ENCODE data around the gene B4GAT1. TPM values are rescaled to one million over a fixed set of nuclear protein-coding genes. Genes with fewer than 3 reads are reported as not detected.
"Not testable (repeated sequence)": the region's sequence is repeated elsewhere in the genome, so short reads cannot be mapped to it uniquely, and the experiment has no call there.

Gene B4GAT1
- total RNA-seq, 2 donors from 2014 or later, result 16.5 to 20.0 TPM

DNA sequence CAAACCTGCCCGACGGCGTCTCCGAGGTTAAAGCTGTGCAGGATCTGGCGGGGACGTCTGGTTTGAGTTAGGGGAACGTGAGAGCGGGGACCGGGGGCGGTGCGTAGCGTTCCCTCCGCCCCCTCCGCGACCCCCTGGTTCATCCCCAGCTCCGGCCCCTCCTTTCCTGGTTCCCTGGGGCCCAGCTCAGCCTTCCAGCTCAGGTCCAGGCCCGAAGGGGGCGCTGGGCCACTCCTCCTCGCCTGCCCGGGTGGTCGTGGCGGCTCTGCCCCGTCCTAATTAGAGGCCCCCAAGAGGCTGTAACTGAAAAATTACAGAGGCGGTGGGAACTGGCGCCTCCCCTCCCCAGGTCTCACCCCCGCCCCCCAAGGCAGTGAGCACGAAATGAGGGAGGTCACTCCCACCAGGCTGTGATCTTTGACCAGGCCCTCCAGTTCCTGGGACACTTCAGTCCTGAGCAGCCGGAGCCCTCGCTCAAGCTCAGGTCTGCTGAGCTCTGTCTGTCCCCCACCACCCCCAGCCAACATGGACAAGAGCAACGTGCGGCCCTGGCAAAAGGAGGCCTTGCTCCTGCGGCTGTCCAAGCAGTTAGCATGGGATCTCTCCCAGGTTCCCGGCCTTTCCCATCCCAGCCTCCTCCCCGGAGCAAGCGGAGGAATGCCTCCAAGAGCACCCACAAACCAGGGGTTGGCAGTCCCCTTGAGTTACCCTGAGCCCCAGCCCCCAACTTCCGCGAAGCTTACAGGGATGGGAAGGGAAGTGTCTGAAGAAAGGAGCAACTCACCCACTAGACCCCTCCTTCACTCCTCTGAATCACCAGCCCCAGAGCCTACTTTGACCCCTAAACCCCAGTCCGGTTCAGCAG lies 33.9 kb downstream of the B4GAT1 start:
- peak; percentile 81 for DNase-seq (ENCODE audit: low spot score)
- intact Hi-C loops (cut with DNase I), result no loop called here

DNA sequence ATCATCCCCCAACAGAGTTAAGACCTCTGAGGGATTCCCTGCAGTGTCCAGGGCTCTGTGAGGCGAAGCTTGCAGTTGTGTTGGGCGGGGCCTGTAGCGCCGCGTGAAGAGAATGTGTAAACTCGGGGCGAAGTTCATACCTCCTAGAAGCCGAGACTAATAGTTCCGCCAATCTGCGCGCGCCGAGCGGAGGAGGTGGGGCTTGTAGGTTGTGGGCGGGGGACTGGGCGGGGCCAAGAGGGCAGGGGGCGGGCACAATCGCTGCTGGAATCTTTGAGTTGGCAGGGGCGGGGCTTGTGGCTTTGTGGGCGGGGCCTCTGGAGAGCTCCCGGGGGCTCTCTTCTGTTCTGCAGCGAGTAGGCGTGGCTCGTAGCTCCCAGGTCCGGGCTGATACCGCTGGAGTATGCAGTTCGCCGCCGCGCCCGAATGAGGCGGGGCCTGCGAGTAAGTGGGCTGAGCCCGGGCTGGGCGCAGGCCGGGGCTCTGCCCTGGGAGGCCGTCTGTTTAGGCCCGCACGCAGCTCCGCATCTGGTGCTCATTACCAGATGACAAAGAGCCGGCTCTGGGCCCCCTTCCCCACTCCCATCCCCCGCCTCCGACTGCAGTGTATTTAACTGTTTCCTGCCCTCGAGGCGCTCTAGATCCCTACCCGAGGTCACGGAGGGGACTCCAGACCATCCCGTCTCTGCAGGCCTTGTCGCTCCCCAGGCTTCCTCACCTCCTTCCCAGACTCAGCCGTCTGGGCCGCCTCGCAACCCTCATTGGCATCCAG lies 34.7 kb downstream of the B4GAT1 start:
- intact Hi-C loops (cut with DNase I), result no loop called here
- peak; percentile 100 for DNase-seq (ENCODE audit: low spot score)

DNA sequence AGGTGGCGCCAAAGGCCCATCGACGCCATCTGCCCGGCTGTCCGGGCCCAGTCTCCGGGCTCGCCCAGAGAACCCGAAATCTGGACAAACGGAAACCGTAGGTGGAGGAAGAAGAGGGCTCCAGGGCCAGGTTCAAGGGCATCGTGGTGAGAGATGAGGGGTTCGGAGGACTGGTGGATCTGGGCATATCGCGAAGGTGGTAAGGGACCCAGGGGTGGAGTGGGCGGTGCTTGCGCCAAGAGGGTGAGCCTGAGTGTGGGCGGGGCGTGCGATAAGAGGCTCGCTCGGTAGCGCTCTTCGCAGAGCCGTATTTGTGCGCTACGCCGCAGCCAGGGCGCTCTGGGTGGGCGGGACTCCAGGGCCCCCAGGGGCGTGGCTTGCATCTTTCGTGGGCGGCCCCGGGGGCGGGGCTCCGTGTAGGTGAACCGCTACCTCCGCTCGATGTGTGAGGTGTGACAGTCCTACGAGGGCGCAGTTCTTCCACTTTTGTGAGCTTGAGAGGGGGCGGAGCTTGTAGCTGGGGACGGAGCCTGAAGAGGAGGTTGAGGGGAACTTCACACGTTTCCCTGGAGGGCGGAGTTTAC lies 35.4 kb downstream of the B4GAT1 start:
- intact Hi-C loops (cut with DNase I), result no loop called here
- peak; percentile 97 for DNase-seq (ENCODE audit: low spot score)

DNA sequence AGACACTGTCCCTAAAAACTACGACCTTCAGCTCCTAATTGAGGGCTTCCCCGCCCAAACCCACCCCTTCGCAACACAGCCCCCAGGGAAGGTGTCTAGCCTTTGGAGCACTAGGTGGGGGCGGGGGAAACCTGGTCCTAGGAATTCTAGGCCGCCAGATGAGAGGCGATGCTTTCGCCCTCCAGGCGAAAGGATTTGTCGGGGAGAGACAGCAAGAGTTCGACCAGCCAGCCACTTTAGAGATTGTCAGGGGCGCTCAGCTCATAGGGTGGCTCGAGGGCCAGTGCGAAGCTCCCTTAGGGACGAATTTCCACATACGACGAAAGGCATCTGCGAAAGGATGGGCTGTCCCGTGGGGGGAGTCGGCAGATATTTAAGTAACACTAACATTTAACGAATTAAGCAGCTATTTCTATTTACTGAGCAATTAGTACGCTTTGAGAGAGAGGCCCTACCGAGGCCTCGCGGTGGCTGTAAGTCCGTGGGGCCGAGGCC lies 35.9 kb downstream of the B4GAT1 start:
- intact Hi-C loops (cut with DNase I), result no loop called here
- DNase-seq (ENCODE audit: low spot score), result no peak

DNA sequence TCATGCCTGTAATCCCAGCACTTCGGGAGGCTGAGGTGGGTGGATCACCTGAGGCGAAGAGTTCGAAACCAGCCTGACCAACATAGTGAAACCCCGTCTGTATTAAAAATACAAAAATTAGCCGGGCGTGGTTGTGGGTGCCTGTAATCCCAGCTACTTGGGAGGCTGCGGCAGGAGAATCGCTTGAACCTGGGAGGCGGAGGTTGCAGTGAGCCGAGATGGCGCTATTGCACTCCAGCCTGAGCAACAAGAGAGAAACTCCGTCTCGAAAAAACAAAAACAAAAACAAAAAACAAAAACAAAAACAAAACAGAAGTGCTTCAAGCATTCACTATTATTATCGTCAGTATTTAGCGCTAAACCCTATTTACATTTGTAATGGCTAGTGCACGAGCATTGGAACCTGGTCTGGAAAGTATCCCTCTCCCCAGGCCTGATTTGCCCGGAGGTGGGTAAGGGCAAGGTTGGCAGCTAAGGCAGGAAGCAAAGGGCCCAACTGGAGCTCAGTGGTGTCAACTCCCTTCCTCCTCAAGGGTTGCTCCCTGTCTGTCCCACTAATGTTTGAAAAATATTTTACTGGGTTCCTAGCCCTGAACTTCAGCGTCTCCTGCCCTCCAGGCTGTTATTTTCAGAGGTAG lies 36.5 kb downstream of the B4GAT1 start:
- DNase-seq (ENCODE audit: low spot score); intact Hi-C loops (cut with DNase I): not testable (repeated sequence)

DNA sequence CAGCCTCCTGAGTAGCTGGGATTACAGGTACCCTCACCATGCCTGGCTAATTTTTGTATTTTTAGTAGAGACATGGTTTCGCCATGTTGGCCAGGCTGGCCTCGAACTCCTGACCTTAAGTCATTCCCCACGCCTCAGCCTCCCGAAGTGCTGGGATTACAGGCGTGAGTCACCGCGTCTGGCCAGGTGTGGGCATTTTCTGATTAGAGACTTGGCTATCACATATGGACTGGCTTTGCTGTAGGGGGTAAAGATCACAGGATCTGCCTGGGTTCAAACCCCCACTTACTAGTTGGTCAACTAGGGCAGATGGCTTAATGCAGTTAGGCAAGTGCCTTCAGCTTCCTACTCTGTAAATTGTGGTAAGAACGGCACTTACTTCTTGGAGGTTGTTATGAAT lies 37.1 kb downstream of the B4GAT1 start:
- intact Hi-C loops (cut with DNase I), result no loop called here
- no peak for DNase-seq (ENCODE audit: low spot score)

DNA sequence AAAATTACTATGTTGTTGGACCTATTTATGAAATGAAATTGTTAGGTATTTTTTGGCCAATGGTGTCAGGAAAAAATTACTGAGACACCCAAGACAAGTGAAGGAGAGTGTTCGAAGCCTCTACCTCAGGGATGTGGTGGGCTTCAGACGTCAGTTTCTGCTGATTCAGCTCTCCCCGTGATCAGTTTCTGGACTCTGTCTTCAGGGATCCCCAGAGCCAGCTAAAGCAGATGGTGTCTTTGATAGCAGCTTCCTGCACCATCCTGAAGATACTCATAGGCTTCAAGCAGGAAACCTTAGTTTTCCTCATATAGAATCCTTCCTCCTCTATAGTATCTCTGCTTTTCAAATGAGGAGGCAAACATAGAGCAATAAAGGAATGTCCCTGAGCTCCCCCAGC lies 38.0 kb downstream of the B4GAT1 start:
- DNase-seq (ENCODE audit: low spot score), result no peak
- intact Hi-C loops (cut with DNase I), result no loop called here

DNA sequence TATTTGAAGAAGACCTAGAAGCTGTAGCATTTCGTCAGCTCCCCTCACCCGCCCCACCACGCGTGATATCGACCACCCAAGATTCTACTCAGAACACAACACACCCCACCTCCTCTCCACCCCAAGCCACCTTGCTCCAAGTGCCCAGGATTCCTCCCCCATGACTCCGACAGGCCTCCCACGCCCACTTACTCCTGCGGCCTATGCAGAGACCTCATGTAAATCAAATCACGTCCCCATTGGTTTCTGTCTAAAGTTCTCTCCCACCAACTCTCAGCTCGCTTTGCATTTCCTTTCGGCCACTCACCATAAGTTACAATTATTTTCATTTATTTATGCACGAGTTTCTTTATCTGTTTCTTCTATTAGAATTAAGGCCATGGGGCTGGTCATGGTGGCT lies 44.8 kb downstream of the B4GAT1 start:
- intact Hi-C loops (cut with DNase I), result no loop called here
- DNase-seq (ENCODE audit: low spot score), result no peak

DNA sequence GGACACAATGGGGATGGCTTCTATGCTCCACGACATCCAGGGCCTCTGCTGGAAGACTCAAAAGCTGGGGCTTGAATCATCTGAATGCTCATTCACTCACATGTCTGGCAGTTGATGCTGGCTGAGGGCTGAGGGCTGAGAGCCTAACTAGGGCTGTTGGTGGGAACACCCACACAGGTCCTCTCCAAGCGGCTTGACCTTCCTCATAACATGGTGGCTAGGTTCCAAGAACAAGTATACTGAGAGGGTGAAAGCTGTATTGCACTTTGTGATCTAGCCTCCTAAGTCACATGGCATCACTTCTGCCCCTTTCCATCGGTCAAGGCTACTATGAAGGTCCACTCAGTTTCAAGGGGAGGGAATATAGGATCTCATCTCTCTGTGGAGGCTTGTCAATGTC lies 48.2 kb downstream of the B4GAT1 start:
- no peak for DNase-seq (ENCODE audit: low spot score)
- intact Hi-C loops (cut with DNase I), result loop anchor here in 1 of 2 donors (2.0 kb wide), 1 partner anchor 182 kb away; the partner anchor contains the start of gene DPP3

DNA sequence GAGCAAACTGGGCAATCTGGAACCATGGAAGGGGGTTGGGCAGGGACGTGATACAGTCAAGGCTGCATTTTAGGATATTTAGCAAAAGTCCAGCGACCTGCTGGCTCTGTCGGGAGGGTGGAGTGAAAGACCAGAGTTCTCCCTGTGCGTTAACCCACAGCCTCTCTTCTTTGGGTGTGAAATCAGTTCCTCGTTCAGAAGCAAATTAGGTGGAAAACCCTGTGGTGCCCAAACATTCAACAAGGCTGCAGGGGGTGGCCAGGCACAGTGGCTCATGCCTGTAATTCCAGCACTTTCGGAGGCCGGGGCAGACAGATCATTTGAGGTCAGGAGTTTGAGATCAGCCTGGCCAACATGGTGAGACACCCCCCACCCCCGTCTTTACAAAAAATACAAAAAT lies 49.8 kb downstream of the B4GAT1 start:
- intact Hi-C loops (cut with DNase I), result loop anchor here in 1 of 2 donors (2.0 kb wide), 1 partner anchor 183 kb away; the partner anchor contains the start of gene DPP3
- DNase-seq (ENCODE audit: low spot score), result no peak

Other genes starting within 250 kb of the B4GAT1 start
- 10 to 100 TPM; 30.1 to 41.3 TPM for gene KLC2, start 89.9 kb downstream of the B4GAT1 start, total RNA-seq
- 100 to 1,000 TPM; 102 to 112 TPM for gene RAB1B, start 79.0 kb downstream of the B4GAT1 start, total RNA-seq
- not detected for gene CNIH2, start 69.5 kb downstream of the B4GAT1 start, total RNA-seq
- gene YIF1A, start 58.5 kb downstream of the B4GAT1 start, total RNA-seq, result 10 to 100 TPM; 63.9 to 73.6 TPM
- not detected for gene TMEM151A, start 55.7 kb downstream of the B4GAT1 start, total RNA-seq
- 100 to 1,000 TPM in 1 of 2 donors, 10 to 100 TPM in 1; 67.5 to 248 TPM for gene CD248, start 30.6 kb downstream of the B4GAT1 start, total RNA-seq
- gene RIN1, start 11.2 kb downstream of the B4GAT1 start, total RNA-seq, result 1 to 10 TPM; 5.4 to 7.4 TPM
- gene BRMS1, start 2.5 kb downstream of the B4GAT1 start, total RNA-seq, result 10 to 100 TPM; 20.4 to 22.0 TPM
- gene SLC29A2, start 24.1 kb upstream of the B4GAT1 start, total RNA-seq, result 1 to 10 TPM; 1.7 to 2.0 TPM
- 1 to 10 TPM; 2.6 to 6.5 TPM for gene NPAS4, start 73.4 kb upstream of the B4GAT1 start, total RNA-seq
- gene MRPL11, start 91.2 kb upstream of the B4GAT1 start, total RNA-seq, result 10 to 100 TPM; 36.5 to 37.2 TPM
- gene PELI3, start 119.3 kb upstream of the B4GAT1 start, total RNA-seq, result 10 to 100 TPM; 12.4 to 13.0 TPM
- gene DPP3, start 132.8 kb upstream of the B4GAT1 start, total RNA-seq, result 10 to 100 TPM; 27.1 to 29.4 TPM
- gene BBS1, start 163.0 kb upstream of the B4GAT1 start, total RNA-seq, result 10 to 100 TPM; 23.4 to 31.1 TPM
- 1 to 10 TPM; 9.0 TPM for gene ZDHHC24, start 198.4 kb upstream of the B4GAT1 start, total RNA-seq
- gene ACTN3, start 199.3 kb upstream of the B4GAT1 start, total RNA-seq, result under 1 TPM; 0.14 to 0.51 TPM
- gene CTSF, start 221.0 kb upstream of the B4GAT1 start, total RNA-seq, result 10 to 100 TPM; 38.6 to 73.9 TPM
- gene CCDC87, start 245.4 kb upstream of the B4GAT1 start, total RNA-seq, result under 1 TPM; 0.24 to 0.46 TPM
- gene CCS, start 245.6 kb upstream of the B4GAT1 start, total RNA-seq, result 10 to 100 TPM; 18.8 to 31.8 TPM